Neural cell (in vitro differentiated cells): ENCODE results near the gene METTL9.
"Not testable (repeated sequence)": the region's sequence is repeated elsewhere in the genome, so short reads cannot be mapped to it uniquely, and the experiment has no call there.

Experiments
- EZH2 ChIP-seq: fragments of 200-600, 300-800 bp; shearing (Covaris generic), sonication (generic); IDR thresholded peaks from 2 replicates; pipeline ENCODE4 v1.6.1; 2014; ENCODE audit warnings: antibody characterized with exemption, low read length, borderline replicate concordance, mild to moderate bottlenecking; ENCODE audit not compliant: insufficient read depth, poor library complexity, severe bottlenecking
- TAF1 ChIP-seq: IDR thresholded peaks from 2 replicates; pipeline ENCODE4 v1.6.1; 2012; ENCODE audit warnings: low read depth

DNA sequence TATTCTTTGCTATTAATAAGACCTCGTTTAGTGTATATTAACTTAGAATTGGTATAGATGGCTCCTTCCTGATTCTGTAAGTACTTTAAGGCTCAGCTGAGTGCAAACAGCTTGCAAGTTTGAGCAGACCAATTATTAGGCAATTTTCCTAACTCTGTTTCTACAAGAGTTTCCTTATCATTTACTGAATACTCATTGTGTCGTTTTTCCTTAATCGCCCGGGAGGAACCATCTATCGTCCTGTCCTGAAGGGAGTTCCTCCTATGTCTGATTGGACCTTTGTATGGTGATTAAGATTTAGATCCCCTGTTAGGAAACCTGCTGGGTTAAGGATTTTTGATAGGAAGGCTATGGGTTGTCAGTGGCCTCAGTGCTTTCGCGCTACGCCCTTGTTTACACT, 32.0 kb downstream of the METTL9 start:
- not testable (repeated sequence) for TF ChIP-seq TAF1, EZH2
